Hematopoietic multipotent progenitor cell treated with erythropoietin and hydrocortisone succinate and interleukin-3 and kit ligand, for 6 days (in vitro differentiated cells): Measurements from ENCODE around the gene MS4A15.
"Not testable (repeated sequence)": the region's sequence is repeated elsewhere in the genome, so short reads cannot be mapped to it uniquely, and the experiment has no call there.

Experiments
- DNase-seq: peaks from one replicate; pipeline ENCODE4 v3.0.0-alpha.2; 2015

MS4A15 gene

GRCh38 chr11:60810569-60810968 lies 53.9 kb downstream of the MS4A15 start:
- no peak for DNase-seq

DNA sequence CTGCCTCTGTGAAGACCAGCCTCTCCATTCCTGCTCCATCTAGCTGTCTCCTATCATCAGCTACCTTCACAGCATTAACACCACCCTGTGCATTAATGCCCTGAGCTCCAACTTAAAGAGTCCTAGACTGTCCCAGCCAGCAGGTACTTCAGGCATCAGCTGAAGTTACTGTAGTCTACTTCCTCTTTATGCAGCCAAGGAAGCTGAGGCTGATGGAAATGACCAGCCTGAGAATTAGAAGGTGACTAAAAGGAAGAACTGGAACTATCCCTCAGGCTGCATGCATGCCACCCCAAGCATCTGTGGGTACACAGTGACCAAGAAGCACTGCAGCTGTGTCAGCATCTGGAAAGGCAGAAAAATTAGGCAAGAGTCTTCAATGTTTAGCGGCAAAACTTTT lies 56.7 kb downstream of the MS4A15 start:
- DNase-seq = no peak

DNA sequence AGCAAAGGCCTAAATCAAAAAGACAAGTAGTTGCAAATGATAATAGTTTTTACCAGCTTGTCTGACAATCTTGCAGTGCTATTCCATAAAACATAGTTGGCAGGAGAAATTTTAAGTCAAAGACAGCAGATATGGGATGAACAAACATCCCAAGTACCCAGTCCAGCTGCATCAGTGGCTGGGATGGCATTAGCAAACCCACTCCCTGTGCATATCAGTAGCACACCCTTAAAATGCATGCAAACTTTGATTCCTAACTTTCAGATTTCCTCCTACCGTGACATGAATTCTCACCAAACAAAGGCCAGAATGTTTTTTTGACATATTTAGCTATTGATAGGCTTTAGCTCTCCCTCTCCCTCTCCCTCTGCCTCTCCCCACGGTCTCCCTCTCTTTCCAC lies 57.4 kb downstream of the MS4A15 start:
- no peak for DNase-seq

- no peak for DNase-seq
Measured at GRCh38 chr11:60816590-60817157, 60.0 kb downstream of the MS4A15 start.

DNA sequence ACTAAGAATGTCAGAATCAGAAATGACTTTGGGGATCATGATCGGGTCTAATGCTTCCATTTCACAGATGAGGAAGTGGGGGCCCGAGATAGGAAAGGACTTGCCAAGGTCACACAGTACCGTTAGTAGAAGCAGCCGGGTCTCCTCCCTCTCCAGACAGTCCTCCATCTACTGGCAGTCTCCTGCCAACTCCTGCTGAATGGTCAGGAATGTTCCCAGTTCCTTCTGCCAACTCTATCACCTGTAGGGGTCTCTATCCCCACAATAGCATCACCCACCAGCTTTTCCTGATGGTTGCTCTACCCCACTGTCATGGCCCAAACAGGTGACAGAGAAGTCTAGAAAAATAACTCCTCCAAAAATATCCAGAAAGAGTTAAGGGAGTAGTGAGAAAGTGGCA lies 61.4 kb downstream of the MS4A15 start:
- DNase-seq = no peak

- peak; percentile 28 for DNase-seq
Measured at GRCh38 chr11:60821827-60822599, 65.3 kb downstream of the MS4A15 start.

GRCh38 chr11:60823745-60824306 lies 67.2 kb downstream of the MS4A15 start:
- not testable (repeated sequence) for DNase-seq

- no peak for DNase-seq
Measured at GRCh38 chr11:60825118-60825517, 68.5 kb downstream of the MS4A15 start.

DNA sequence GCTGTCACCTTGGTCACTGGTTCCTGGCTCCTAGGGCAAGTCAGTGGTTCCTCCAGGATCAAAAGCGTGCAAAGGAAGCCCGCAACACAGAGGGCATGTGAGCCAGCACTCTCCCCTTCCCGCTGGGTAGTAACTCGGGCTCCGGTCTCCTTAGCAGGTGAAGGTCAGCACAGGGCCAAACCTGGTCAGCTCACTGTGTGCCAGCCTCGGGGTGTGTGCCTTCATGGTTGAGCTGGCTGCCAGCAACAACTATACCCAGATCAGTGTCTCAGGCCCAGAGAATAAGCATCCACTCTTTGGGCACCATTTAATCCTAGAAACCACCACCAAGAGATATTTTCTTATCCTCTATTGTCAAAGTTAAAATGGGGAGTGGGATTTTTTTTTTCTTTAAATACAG lies 69.1 kb downstream of the MS4A15 start:
- DNase-seq = no peak
